GM19372 (cell line): ENCODE results near the gene CROCC.
"Not testable (repeated sequence)": the region's sequence is repeated elsewhere in the genome, so short reads cannot be mapped to it uniquely, and the experiment has no call there.

Experiments used
- ATAC-seq: cut with Tn5 transposase; IDR thresholded peaks from one replicate; pipeline ENCODE4 v1.9.1; 2021; ENCODE audit warnings: mild to moderate bottlenecking, low read depth, moderate library complexity; ENCODE audit not compliant: unreplicated experiment

CROCC gene

DNA sequence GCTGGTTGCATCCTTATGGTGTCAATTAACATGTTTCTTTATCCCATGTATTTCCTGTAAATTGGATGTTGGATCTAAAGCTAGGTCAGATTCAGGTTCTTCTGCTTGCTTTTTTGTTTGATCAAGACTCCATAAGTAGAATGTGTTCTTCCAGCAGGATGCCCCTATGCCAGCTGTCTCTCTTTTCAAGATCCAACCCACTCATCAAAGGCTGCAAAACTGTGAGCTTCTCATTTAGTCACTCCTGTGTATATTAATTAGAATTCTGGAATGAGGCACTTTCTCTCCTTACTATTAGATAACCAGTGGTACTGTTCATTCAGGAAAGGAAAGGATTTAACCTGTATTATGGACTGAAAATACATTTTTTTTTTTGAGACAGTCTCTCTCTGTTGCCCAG, 12.2 kb downstream of the CROCC start:
- not testable (repeated sequence) for ATAC-seq

DNA sequence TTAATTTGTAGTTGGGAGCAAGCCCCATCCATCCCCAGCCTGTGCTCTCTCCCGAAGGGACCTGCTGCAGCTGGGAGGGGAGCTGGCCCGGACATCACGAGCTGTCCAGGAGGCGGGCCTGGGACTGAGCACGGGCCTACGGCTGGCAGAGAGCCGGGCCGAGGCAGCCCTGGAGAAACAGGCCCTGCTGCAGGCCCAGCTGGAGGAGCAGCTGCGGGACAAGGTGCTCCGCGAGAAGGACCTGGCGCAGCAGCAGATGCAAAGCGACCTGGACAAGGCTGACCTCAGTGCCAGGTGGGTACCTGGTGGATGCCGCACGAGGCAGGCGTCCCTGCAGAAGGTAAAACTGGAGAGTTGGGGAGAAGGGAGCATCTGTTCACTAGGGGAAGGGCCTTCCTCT, 14.8 kb downstream of the CROCC start:
- not testable (repeated sequence) for ATAC-seq

DNA sequence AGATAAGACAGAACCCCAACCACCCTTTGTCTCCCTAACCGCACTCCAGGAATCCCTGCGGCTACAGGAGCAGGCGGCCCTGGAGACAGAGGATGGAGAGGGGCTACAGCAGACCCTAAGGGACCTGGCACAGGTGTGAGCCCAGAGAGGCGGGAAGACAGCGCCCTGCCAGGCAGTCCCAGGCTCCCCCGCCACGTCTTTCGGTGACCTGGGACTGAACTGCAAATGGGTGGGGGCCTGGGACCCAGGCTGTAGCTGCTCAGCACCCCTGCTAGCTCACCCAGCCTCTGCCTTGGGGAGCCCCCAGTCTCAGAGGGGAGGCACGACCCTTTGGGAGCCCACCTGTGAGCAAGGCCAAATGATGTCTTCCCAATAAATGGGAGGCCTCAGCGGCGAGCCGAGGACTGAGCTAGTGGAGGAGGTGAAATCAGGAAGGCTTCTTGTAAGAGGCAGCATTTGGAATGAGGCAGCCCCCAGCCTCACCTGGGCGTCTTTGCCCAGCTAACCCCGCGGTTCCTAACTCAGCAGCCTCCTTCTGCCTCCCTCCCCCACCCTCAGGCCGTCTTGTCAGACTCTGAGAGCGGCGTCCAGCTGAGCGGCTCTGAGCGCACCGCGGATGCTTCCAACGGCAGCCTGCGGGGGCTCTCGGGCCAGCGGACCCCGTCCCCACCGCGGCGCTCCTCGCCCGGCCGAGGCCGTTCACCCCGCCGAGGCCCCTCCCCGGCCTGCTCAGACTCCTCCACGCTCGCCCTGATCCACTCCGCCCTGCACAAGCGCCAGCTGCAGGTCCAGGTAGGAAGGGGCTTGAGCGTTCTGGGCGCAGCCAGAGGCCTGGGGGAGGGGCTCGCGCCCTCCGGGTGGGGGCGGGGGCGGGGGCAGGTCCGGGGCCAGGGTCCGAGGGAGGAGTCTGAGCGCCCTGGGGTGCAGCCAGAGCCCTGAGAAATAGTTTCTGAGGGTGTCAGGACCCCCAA, 16.9 kb downstream of the CROCC start:
- no peak for ATAC-seq

DNA sequence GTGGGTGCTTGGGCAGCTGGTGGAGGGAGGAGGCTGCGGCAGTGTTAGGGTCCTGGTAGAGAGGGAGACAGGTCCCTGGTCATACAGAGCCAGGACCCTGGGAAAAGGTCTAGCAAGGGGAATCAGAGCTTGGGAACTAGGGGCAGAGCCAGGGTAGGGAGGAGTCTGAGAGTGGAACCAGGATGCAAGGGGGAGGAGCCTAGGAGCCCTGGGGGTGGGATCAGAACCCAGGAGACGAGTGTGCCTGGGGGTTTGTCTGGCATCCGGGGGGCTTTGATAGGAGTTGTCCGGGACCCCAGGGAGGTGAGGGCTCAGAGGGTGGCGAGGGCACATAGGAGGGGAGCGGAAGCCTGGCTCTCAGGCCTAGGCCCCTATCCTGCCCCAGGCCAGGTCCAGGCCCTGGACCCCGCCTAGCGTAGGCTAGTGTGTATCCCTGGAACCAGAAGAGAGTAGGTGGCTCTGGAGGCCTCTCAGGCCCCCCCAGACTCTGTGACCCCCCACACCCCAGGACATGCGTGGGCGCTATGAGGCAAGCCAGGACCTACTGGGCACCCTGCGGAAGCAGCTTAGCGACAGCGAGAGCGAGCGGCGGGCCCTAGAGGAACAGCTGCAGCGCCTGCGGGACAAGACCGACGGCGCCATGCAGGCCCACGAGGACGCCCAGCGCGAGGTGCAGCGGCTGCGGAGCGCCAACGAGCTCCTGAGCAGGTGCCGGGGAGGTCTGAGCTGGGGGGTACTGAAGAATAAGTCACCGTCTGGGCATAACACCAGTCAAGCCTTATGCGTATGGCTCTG, 17.9 kb downstream of the CROCC start:
- ATAC-seq = not testable (repeated sequence)

DNA sequence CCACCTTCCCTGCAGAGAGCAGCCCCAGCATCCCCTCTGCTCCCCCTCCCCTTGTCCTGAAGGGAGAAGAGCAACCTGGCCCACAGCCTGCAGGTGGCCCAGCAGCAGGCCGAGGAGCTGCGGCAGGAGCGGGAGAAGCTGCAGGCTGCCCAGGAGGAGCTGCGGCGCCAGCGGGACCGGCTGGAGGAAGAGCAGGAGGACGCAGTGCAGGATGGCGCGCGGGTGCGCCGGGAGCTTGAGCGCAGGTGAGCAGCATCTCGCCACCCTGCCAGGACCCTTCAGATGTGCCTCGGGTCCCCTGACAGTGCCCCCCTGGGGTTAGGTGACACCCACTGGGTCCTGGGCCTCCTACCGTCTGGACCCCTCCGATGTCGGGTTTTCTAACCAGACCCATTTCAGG, 22.3 kb downstream of the CROCC start:
- no peak for ATAC-seq

DNA sequence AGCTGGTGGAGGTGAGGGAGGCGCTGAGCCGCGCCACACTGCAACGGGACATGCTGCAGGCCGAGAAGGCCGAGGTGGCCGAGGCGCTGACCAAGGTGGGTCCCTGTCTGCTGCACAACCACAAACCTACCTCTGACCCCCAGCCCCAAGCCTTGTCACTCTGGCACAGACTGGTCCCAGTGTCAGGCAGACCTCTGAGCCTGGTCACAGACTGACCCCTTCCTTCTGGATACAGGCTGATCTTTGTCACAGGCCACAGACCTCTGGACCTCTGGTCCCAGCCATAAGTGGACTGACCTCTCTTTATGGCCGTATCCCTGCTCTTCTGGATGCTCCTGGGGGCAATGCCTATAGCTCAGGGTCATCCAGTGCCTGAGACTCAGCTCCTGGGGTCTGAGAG, 23.8 kb downstream of the CROCC start:
- not testable (repeated sequence) for ATAC-seq

DNA sequence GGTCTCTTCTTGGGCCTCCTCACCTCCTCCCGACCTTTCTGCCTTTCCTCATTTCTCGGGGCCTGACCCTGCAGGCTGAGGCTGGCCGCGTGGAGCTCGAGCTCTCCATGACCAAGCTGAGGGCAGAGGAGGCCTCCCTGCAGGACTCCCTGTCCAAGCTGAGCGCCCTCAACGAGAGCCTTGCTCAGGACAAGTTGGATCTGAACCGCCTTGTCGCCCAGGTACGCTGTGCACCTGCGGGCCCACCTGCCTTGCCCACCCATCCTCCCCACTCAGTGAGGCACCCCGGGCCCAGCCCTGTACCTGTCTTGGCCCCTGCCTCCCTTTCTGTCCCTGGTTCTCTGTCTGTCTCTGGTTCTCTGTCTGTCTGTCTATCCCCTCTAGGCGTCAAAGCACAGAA, 24.5 kb downstream of the CROCC start:
- not testable (repeated sequence) for ATAC-seq

DNA sequence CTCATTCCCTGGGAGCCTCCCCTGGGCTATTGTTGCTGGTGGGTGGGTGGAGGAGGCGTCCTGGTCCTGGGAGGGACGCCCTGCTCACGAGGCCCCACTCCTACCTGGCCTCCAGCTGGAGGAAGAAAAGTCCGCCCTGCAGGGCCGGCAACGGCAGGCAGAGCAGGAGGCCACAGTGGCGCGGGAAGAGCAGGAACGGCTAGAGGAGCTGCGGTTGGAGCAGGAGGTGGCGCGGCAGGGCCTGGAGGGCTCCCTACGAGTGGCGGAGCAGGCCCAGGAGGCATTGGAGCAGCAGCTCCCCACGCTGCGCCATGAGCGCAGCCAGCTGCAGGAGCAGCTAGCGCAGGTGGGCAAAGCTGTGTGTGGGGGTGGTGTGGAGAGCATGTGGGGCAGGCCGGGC, 24.9 kb downstream of the CROCC start:
- ATAC-seq = no peak

DNA sequence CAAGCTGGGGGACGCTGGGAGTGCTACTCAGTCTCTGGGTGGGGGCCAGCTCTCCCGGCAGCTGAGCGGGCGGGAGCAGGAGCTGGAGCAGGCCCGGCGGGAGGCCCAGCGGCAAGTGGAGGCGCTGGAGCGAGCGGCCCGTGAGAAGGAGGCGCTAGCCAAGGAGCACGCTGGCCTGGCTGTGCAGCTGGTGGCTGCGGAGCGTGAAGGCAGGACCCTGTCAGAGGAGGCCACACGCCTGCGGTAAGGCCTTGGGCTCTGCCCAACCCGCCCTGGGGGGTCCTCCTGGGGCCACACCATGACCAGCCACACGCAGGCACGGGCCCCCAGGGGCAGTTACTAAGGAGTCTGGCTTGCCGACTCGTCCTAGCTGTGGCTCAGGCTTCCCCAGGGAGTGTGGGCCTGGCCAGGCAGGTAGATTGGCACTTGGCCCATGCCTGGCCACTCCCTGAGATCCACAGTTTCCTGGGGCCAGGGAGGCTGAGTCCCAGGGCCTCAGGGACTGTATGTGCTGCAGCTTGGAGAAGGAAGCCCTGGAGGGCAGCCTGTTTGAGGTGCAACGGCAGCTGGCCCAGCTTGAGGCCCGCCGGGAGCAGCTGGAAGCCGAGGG, 26.7 kb downstream of the CROCC start:
- ATAC-seq = not testable (repeated sequence)

DNA sequence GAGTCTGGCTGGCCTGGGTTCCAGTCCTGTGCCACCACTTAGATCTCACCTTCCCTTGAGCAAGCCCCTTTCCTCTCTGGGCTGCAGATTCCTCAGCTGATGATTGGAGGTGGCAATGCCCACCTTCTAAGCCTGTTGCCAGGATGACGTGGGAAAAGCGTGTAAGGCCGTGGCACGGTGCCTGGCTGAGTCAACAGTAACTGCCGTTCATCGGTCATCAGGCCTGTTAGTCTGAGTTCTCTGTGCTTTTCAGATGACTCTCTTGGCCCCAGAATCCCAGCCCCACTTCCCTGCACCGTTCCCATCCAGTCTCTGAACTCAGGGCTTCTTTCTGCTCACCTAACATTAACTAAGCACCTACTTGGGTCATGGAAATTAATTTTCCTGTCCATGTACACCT, 27.3 kb downstream of the CROCC start:
- not testable (repeated sequence) for ATAC-seq

DNA sequence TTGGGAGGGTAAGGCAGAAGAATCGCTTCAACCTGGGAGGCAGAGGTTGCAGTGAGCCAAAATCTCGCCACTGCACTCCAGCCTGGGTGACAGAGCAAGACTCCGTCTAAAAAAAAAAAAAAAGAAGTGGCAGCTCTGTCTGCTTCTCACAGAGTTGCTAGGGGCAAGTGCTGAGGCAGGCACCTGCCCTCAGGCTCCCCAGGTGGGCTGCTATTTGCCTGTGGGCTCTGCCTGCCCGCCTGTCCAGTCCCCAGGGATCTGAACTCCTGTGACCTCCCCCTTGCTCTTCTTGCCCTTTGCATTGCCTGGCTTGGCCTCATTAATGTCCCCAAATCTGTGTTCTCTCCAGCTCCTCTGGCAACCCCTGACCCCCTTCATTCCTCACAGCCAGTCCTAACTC, 30.6 kb downstream of the CROCC start:
- not testable (repeated sequence) for ATAC-seq

DNA sequence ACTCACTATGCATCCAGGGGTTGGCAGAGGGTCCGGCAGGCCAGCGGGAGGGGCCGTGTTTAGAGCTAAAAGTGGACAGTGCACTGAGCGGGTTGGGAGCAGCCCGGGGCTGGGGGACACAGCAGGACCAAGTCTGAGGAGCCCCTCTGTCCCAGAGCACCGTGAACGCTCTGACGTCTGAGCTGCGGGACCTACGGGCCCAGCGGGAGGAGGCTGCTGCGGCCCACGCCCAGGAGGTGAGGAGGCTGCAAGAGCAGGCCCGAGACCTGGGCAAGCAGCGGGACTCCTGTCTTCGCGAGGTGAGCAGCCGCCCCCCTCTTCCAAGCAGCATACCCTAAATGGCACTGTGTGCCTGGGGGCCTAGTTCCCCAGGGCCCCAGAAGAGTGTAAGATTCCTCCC, 32.8 kb downstream of the CROCC start:
- no peak for ATAC-seq

DNA sequence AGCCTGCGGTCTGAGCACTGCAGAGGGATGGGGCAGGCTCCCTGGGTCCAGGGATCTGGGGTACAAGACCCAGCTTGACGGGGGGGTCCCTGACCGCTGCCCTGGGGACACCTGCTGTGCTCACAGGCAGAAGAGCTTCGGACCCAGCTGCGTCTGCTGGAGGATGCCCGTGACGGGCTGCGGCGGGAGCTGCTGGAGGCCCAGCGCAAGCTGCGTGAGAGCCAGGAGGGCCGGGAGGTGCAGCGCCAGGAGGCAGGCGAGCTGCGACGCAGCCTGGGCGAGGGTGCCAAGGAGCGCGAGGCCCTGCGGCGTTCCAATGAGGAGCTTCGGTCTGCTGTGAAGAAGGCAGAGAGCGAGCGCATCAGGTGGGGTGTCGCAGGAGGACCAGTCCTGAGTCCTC, 33.5 kb downstream of the CROCC start:
- no peak for ATAC-seq

DNA sequence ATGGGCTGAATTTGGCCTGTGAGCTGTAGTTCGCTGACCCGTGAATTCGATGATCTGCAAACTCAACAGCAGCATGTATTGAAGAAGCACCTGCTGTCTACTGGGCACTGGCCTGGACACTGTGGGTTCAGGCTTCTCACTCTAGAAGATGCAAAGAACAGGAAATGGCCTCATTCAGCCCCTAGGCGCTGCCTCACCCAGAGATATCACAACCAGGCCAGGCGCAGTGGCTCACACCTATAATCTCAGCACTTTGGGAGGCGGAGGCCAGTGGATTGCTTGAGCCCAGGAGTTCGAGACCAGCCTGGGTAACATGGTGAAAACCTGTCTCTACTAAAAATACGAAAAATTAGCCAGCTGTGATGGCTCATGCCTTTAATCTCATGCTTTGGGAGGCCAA, 35.0 kb downstream of the CROCC start:
- ATAC-seq = no peak

DNA sequence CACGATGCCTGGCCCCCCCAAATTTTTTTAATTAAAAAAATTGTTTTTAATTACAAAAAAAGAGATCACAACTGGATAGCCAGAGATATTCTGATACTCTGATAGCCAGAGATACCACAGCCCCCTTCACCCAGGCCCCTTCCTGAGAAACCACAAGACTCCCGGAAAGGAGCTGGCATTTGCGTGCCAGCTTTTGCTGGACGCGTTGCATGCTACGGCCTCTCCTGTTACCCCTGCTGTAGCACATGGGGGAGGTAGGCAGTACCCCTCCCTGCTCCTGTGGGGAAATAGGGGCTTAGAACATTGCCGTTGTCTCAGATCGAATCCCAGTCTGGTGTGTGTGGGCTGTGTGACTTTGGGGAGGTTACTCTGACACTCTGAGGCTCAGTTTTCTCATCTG, 36.0 kb downstream of the CROCC start:
- ATAC-seq = no peak

DNA sequence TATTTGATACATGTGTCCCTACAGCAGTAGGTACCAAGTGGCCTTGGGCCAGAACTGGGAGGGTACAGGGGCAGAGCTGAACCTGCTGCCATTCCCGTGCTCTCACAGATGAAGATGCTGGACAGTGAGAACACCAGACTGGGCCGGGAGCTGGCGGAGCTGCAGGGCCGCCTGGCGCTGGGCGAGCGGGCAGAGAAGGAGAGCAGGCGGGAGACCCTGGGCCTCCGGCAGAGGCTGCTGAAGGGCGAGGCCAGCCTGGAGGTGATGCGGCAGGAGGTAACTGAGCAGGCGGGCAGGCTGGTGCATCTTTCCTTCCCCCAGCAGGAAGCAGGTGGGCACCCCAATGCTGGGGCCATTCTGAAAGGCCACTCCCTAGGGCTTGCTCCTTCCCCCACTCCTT, 36.7 kb downstream of the CROCC start:
- no peak for ATAC-seq

DNA sequence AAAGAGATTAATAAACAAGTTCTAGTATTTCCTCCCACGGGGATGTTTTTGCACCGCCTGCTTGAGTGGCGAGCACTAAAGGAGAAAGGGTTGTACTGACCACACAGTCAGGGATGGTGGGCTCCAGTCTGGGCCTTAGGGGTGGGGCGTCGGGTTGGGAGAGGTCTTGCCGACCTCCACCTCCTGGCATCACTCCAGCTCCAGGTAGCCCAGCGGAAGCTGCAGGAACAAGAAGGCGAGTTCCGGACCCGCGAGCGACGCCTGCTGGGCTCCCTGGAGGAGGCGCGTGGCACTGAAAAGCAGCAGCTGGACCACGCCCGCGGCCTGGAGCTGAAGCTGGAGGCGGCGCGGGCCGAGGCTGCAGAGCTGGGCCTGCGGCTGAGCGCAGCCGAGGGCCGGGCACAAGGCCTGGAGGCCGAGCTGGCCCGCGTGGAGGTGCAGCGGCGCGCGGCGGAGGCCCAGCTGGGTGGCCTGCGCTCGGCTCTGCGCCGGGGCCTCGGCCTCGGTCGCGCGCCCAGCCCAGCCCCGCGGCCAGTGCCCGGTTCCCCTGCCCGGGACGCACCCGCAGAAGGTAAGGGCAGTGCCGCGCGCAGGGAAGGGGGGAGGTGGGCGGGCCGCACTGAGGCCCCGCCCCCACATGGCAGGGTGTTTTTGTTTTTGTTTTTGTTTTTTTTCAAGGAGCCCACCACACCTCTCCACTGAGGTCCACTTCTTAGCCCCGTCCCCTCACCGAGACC, 39.0 kb downstream of the CROCC start:
- peak; percentile 68 for ATAC-seq

DNA sequence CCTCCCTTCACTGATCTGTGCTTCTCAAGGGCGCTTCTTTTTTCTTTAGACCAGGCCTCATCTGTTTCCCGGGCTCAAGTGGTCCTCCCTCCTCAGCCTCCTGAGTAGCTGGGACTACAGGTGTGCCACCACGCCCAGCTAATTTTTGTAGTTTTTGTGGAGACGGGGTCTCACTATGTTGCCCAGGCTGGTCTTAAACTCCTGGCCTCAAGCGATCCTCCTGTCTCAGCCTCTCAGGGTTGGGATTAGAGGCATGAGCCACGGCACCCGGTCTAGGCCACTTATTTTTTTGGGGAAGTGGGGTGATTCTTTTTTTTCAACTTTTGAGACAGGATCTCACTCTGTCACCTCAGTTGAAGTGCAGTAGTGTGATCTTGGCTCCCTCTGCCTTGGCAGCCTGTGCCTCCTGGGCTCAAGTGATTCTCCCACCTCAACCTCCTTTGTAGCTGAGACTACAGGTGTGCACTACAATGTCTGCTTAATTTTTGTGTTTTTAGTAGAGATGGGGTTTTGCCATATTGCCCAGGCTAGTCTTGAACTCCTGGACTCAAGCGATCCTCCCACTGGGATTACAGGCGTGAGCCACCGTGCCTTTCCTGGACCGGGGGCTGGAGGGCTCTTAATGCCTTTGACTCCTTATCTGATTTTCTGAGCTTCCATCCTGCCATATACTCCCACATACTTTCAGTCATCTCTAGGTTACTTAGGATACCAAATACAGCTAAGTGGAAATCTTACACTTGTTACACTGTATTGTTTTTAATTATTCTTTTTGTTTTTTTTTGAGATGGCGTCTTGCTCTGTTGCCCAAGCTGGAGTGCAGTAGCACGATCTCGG, 39.8 kb downstream of the CROCC start:
- peak; percentile 15 for ATAC-seq

DNA sequence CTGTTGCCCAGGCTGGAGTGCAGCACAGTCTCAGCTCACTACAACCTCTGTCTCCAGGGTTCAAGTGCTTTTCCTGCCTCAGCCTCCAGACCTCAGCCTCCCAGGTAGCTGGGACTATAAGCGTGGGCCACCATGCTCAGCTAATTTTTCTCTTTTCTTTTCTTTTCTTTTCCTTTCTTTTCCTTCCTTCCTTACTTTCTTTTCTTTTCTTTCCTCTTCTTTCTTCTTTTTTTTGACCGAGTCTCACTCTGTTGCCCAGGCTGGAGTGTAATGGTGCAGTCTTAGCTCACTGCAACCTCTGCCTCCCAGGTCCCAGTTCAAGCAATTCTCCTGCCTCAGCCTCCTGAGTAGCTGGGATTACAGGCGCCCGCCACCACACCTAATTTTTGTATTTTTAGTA, 42.4 kb downstream of the CROCC start:
- not testable (repeated sequence) for ATAC-seq
